ENCODE data around the gene LRG1.

The LRG1 gene

GRCh38 chr19:4559569-4559968 lies 19.7 kb upstream of the LRG1 start, which contains the start of gene SEMA6B:
Gene SEMA6B, minus strand, starts transcription at chr19:4559684. Its CDS starts 1,227 bp downstream, at chr19:4558457.
- Mint-ChIP-seq H3K27me3 (peaks cover 37% of the 10 kb centered on the region), H3K27ac (no peak within 1 kb of the TSS), H3K4me3 (no peak within 1 kb of the TSS), H3K4me1 (peaks cover 22% of the 10 kb centered on the region), H3K36me3 (no peaks in the 10 kb centered on the region), H3K9me3 (no peaks in the 10 kb centered on the region)
- no peak for ATAC-seq

GRCh38 chr19:4557971-4558941 lies 18.4 kb upstream of the LRG1 start:
- ATAC-seq, result no peak
- Mint-ChIP-seq H3K27me3 (peaks cover 39% of the 10 kb centered on the region), H3K4me3 (no peak overlapping the region), H3K4me1 (peaks cover 22% of the 10 kb centered on the region), H3K9me3 (peaks cover 5% of the 10 kb centered on the region), H3K36me3 (no peaks in the 10 kb centered on the region), H3K27ac (no peak overlapping the region)

- H3K27ac Mint-ChIP-seq, result no peak overlapping the region
- no peak overlapping the region for H3K4me3 Mint-ChIP-seq
Measured at GRCh38 chr19:4557144-4557970, 17.5 kb upstream of the LRG1 start.

GRCh38 chr19:4556597-4557127 lies 16.8 kb upstream of the LRG1 start:
- peaks cover 14% of the 10 kb centered on the region for H3K9me3 Mint-ChIP-seq
- no peak overlapping the region for H3K4me3 Mint-ChIP-seq
- ATAC-seq, result peak; percentile 35
- peaks cover 12% of the 10 kb centered on the region for H3K4me1 Mint-ChIP-seq
- no peak overlapping the region for H3K27ac Mint-ChIP-seq
- H3K36me3 Mint-ChIP-seq, result no peaks in the 10 kb centered on the region
- peaks cover 55% of the 10 kb centered on the region for H3K27me3 Mint-ChIP-seq

More at GRCh38 chr19:4557144-4557970, 17.5 kb upstream of the LRG1 start:
- H3K36me3 Mint-ChIP-seq, result no peaks in the 10 kb centered on the region
- peak; percentile 15 for ATAC-seq
- H3K27me3 Mint-ChIP-seq, result peaks cover 48% of the 10 kb centered on the region
- H3K9me3 Mint-ChIP-seq, result peaks cover 11% of the 10 kb centered on the region
- peaks cover 18% of the 10 kb centered on the region for H3K4me1 Mint-ChIP-seq

GRCh38 chr19:4555657-4556561 lies 16.1 kb upstream of the LRG1 start:
- H3K4me1 Mint-ChIP-seq, result peaks cover 12% of the 10 kb centered on the region
- no peak overlapping the region for H3K4me3 Mint-ChIP-seq
- H3K27me3 Mint-ChIP-seq, result peaks cover 58% of the 10 kb centered on the region
- no peak for ATAC-seq
- H3K27ac Mint-ChIP-seq, result no peak overlapping the region
- H3K9me3 Mint-ChIP-seq, result peaks cover 14% of the 10 kb centered on the region
- H3K36me3 Mint-ChIP-seq, result no peaks in the 10 kb centered on the region

- peaks cover 55% of the 10 kb centered on the region for H3K27me3 Mint-ChIP-seq
- no peak for ATAC-seq
Measured at GRCh38 chr19:4554717-4555116, 14.9 kb upstream of the LRG1 start.

GRCh38 chr19:4553775-4554174 lies 13.9 kb upstream of the LRG1 start:
- H3K36me3 Mint-ChIP-seq, result no peaks in the 10 kb centered on the region
- no peak overlapping the region for H3K4me3 Mint-ChIP-seq
- peaks cover 61% of the 10 kb centered on the region for H3K27me3 Mint-ChIP-seq
- peaks cover 14% of the 10 kb centered on the region for H3K9me3 Mint-ChIP-seq
- H3K4me1 Mint-ChIP-seq, result peaks cover 12% of the 10 kb centered on the region
- no peak overlapping the region for H3K27ac Mint-ChIP-seq
- ATAC-seq, result no peak

More at GRCh38 chr19:4554717-4555116, 14.9 kb upstream of the LRG1 start:
- H3K27ac Mint-ChIP-seq, result no peak overlapping the region
- peaks cover 14% of the 10 kb centered on the region for H3K9me3 Mint-ChIP-seq
- H3K4me1 Mint-ChIP-seq, result peaks cover 12% of the 10 kb centered on the region
- no peak overlapping the region for H3K4me3 Mint-ChIP-seq
- no peaks in the 10 kb centered on the region for H3K36me3 Mint-ChIP-seq

- Mint-ChIP-seq H3K27ac (no peak overlapping the region), H3K27me3 (peaks cover 63% of the 10 kb centered on the region), H3K36me3 (no peaks in the 10 kb centered on the region), H3K4me1 (peaks cover 12% of the 10 kb centered on the region), H3K4me3 (no peak overlapping the region), H3K9me3 (peaks cover 14% of the 10 kb centered on the region)
- ATAC-seq, result no peak
Measured at GRCh38 chr19:4553092-4553695, 13.4 kb upstream of the LRG1 start.

- peaks cover 9% of the 10 kb centered on the region for H3K4me1 Mint-ChIP-seq
- H3K27me3 Mint-ChIP-seq, result peaks cover 59% of the 10 kb centered on the region
- no peak for ATAC-seq
- no peak overlapping the region for H3K27ac Mint-ChIP-seq
- H3K9me3 Mint-ChIP-seq, result peaks cover 14% of the 10 kb centered on the region
- H3K36me3 Mint-ChIP-seq, result no peaks in the 10 kb centered on the region
- no peak overlapping the region for H3K4me3 Mint-ChIP-seq
Measured at GRCh38 chr19:4552525-4552819, 12.6 kb upstream of the LRG1 start.

- no peaks in the 10 kb centered on the region for H3K36me3 Mint-ChIP-seq
- ATAC-seq, result no peak
- H3K4me3 Mint-ChIP-seq, result no peak overlapping the region
- H3K9me3 Mint-ChIP-seq, result peaks cover 14% of the 10 kb centered on the region
- peaks cover 48% of the 10 kb centered on the region for H3K27me3 Mint-ChIP-seq
- H3K27ac Mint-ChIP-seq, result no peak overlapping the region
- H3K4me1 Mint-ChIP-seq, result peaks cover under 1% of the 10 kb centered on the region
Measured at GRCh38 chr19:4550479-4551050, 10.7 kb upstream of the LRG1 start.

GRCh38 chr19:4550018-4550417 lies 10.2 kb upstream of the LRG1 start:
- Mint-ChIP-seq H3K27me3 (peaks cover 46% of the 10 kb centered on the region), H3K27ac (no peak overlapping the region), H3K36me3 (no peaks in the 10 kb centered on the region), H3K4me3 (no peak overlapping the region), H3K9me3 (peaks cover 14% of the 10 kb centered on the region), H3K4me1 (no peaks in the 10 kb centered on the region)
- ATAC-seq, result no peak

GRCh38 chr19:4548238-4548584 lies 8.4 kb upstream of the LRG1 start:
- Mint-ChIP-seq H3K9me3 (peaks cover 8% of the 10 kb centered on the region), H3K36me3 (no peaks in the 10 kb centered on the region), H3K27ac (no peak overlapping the region), H3K27me3 (peaks cover 37% of the 10 kb centered on the region), H3K4me3 (no peak overlapping the region), H3K4me1 (no peaks in the 10 kb centered on the region)
- ATAC-seq, result no peak

GRCh38 chr19:4547303-4548237 lies 7.7 kb upstream of the LRG1 start:
- H3K36me3 Mint-ChIP-seq, result no peaks in the 10 kb centered on the region
- no peak for ATAC-seq
- peaks cover 31% of the 10 kb centered on the region for H3K27me3 Mint-ChIP-seq
- no peak overlapping the region for H3K4me3 Mint-ChIP-seq
- peaks cover 4% of the 10 kb centered on the region for H3K9me3 Mint-ChIP-seq
- H3K27ac Mint-ChIP-seq, result no peak overlapping the region
- H3K4me1 Mint-ChIP-seq, result no peaks in the 10 kb centered on the region

All from stimulated activated memory B cell treated with anti-CD40 and anti-IgM and Interleukin-4, amounts not matched to agents 10 μg/mL and 1 μg/mL and 100 μg/mL, for 72 hours (primary cell).